Keratinocyte (primary cell): ENCODE data around the gene LYPD5.
"Not testable (repeated sequence)": the region's sequence is repeated elsewhere in the genome, so short reads cannot be mapped to it uniquely, and the experiment has no call there.

ENCODE experiments used
- CTCF ChIP-seq, 3 experiments: IDR thresholded peaks in 1 of 3; conservative IDR thresholded peaks in 1 of 3; optimal IDR thresholded peaks in 1 of 3; 2 replicates in 2 of 3; 3 replicates in 1 of 3; pipeline versions ENCODE3 to v1.5.1; 2011; ENCODE audit warnings: low read length in 3 of 3, mild to moderate bottlenecking in 3 of 3, moderate library complexity in 2 of 3, control low read depth in 1 of 3, inconsistent platforms in 1 of 3; ENCODE audit not compliant: insufficient read depth in 2 of 3; ENCODE audit errors: extremely low read depth in 1 of 3
- EZH2 ChIP-seq: IDR thresholded peaks from one replicate; pipeline ENCODE4 v1.6.1; 2012; ENCODE audit warnings: inconsistent platforms, mild to moderate bottlenecking, low read length, moderate library complexity

DNA sequence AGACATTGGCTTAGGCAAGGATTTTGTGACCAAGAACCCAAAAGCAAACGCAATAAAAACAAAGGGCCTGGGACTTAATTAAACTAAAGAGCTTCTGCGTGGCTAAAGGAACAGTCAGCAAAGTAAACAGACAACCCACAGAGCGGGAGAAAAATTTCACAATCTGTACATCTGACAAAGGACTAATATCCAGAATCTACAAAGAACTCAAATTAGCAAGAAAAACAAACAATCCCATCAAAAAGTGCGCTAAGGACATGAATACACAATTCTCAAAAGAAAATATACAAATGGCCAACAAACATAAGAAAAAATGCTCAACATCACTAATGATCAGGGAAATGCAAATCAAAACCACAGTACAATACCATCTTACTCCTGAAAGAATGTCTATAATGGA is 22.3 kb upstream of the LYPD5 start:
- not testable (repeated sequence) for TF ChIP-seq EZH2; CTCF (optimal IDR thresholded peaks at IDR 0.05 in 1 of 3, IDR thresholded peaks at IDR 0.05 in 1 of 3, conservative IDR thresholded peaks at IDR 0.05 in 1 of 3; ENCODE audit: extremely low read depth in 1 of 3, insufficient read depth in 2 of 3, low read length in 3 of 3)
